Activated T-cell treated with anti-CD3 and anti-CD28 coated beads for 1 hour (primary cell): ENCODE data around the gene UBE4A.

Experiments used
- DNase-seq: peaks from one replicate; pipeline ENCODE4 v3.0.0-alpha.2; 2020; ENCODE audit warnings: low read depth

Gene UBE4A

DNA sequence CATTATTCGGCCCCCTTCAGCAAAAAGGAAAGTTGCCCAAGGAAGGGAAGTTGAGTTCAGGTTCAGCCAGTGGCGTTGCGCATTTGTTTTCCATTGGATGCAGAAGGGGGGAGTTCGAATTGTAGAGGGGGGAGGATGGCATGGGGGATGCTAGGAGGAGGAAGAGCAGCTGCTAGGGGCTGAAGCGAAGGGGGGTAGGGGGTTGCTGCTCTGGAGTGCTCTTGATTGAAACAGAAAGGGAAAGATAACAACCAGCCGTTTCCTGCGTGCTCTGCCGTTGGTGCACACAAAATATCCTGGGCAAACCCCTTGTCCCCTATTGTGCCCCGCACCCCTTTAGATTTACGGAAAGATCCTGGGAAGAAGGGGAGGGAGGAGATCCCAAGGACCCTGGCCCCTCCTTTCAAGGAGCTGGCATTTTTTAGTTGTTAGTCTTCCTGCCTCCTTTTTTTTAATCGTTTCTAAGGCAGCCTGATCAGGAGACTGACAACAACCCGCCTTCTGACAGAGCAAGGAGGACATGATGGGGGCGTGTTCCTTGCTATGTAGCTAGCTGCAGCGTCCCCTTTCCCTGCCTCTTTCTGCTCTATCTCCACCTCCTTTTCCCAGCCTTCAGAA is 79.0 kb downstream of the UBE4A start:
- peak; percentile 8 for DNase-seq

- no peak for DNase-seq
Measured at GRCh38 chr11:118439646-118440045, 80.2 kb downstream of the UBE4A start.

DNA sequence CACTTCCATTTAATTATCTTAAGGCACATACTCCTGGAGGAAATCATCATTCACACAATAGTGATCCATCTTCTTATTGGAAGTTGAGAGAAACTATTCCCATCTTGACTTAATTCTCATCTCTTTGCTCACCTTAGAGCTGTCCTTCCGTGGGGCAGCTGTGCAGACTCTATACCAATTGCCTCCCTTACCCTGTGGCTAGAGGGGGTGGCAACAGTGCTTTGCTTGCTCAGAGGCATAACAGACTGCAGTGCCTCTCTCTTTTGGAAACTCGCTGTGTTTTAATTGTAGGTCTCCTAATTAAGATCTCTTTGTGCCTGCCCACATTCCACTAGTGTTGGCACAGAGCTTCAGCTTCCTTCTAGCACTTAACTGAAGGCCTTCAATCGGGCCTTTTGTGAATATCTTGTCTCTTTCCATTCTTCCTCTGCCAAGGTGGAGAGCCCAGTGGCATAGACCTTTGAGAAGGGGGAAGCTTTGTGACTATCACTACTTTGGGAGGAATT is 82.4 kb downstream of the UBE4A start:
- no peak for DNase-seq

DNA sequence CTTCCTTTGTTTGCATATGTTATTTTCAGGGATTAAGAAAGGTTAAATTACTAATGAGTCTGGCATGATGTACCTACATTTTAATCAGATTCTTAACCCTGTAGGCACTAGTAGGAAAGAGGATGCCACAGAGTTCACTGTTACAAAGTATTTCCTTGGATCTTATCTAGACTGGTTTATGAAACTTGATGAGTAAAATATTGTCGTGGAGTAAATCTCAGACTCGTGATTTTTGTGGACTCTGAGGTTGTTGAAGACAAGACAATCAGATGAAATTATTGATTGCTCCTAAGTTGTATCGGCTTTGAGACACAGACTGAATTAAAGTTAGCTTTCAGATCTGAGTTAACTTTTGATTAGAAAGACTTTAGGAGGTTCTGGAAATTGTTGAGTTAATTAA is 82.9 kb downstream of the UBE4A start:
- no peak for DNase-seq

DNA sequence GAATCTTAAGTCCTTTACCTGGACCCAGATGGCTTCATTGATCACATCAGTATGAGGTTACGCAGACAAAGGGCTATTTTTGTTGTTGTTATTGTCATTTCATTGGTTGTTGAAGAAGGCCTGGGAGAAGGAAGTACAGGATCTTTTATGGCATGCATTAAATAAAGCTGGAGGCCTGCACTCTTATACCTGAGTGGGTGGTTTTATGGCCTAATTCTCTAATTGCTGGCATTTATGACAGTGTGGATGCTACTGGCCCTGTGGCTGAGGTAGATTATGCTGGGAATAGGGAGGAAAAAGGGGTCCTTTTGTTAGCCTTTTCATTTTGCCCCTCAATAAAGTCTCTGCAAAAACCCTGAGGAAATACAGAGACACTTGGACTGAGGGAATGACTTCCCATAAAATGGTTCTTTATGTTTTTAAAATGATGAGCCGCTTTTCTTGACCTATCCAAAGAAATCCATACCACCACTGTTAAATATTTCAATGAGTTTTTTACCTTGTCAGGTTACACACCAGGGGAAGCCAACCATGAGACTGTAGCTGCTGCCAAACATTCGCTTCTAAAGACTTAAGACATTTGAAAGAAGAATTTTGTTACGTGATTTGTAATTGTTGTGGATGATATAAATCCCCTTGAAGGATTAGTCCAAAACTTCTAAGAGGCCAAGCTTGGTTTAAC is 83.6 kb downstream of the UBE4A start:
- no peak for DNase-seq

GRCh38 chr11:118443590-118444218 is 84.3 kb downstream of the UBE4A start:
- DNase-seq = no peak

- DNase-seq = no peak
Measured at GRCh38 chr11:118447423-118447822, 88.0 kb downstream of the UBE4A start.

DNA sequence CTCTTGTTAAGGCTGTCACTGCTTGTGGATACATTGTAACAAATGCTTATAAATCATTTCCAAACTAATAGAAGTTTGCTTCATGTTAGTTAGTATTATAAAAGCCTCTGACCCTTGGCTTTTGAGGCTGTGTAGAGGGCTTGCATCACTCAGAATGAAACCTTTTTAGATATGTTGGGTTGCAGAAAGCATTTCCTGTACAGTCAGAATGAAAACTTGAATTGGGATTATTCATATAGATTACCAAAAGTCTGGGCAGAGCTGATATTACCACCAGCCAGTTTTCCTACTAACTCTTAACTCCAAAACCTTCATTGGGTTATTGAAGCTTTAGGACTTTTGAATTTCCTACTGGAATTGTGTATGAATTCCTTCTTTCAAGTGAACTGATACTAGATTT is 88.9 kb downstream of the UBE4A start:
- DNase-seq = no peak
